Erythroblast (primary cell): ENCODE data around the gene ZNF805.

ENCODE experiments used
- GATA1 ChIP-seq: IDR thresholded peaks from 2 replicates; pipeline ENCODE4 v1.6.1; 2011; ENCODE audit warnings: low read depth, mild to moderate bottlenecking, control low read depth, low read length, moderate library complexity
- POLR2A ChIP-seq: IDR thresholded peaks from 2 replicates; pipeline ENCODE4 v1.6.1; 2011; ENCODE audit warnings: mild to moderate bottlenecking, low read length

DNA sequence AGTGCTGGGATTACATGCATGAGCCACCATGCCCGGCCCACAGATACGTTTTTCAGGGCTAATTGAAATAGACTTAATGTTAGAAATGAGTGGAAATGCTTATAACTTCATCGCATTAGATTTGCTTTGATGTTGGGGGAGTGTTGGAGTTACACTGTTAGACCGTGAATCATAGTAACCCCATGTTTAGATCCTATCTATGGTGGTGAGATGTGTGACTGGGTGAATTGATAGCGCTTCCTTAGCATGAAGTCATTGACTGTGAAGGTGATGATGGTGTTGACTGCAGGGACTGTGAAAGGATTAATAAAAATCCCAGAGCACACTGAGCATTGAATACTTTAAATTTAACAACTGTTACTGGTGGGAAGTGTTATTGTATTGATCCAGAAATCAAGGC is 47.4 kb upstream of the ZNF805 start:
- TF ChIP-seq POLR2A, result no peak
- no peak for TF ChIP-seq GATA1
